PC-3 (cell line): ENCODE measurements around the gene ABCB8. TPM values are rescaled to one million over a fixed set of nuclear protein-coding genes. Genes with fewer than 3 reads are reported as not detected.

Experiments used
- ATAC-seq: fragments of 200-7000 bp; cut with Tn5 transposase; 2 replicates; pipeline ENCODE4 v1.9.1; 2020; ENCODE audit warnings: mild to moderate bottlenecking, moderate library complexity
- Bru-seq: library from RNA; stranded (reverse); fragments of 400-500 nt; gene quantifications from one replicate; lab custom pipeline; 2021; lab: Mats Ljungman, UMichigan
- BruChase-seq, 2 experiments: library from RNA; stranded (reverse); fragments of 400-500 nt; gene quantifications; one replicate each; lab custom pipeline; 2021; lab: Mats Ljungman, UMichigan
- BruUV-seq: library from RNA; stranded (reverse); fragments of 400-500 nt; replicated peaks from 2 replicates; lab custom pipeline; 2021; lab: Mats Ljungman, UMichigan
- CTCF ChIA-PET: fragments of 300-600 bp; sonication (Branson Sonifier 250); formaldehyde crosslinking; loops from one replicate; lab custom pipeline; 2022; ENCODE audit warnings: antibody characterized with exemption; lab: Charles Lee
- POLR2A ChIA-PET: fragments of 300-600 bp; sonication (Branson Sonifier 250); formaldehyde crosslinking; loops from one replicate; lab custom pipeline; 2022; ENCODE audit warnings: antibody characterized with exemption; ENCODE audit not compliant: unreplicated experiment; lab: Charles Lee
- DNase-seq: peaks from one replicate; pipeline ENCODE4 v3.0.0-alpha.2; 2015
- H2AFZ ChIP-seq: fragments of 300-600 bp; sonication (generic); 2 replicates; pipeline ENCODE4 v1.6.0; 2016; ENCODE audit warnings: antibody characterized with exemption, low read length
- H3F3A ChIP-seq: fragments of 300-600 bp; sonication (generic); one replicate; pipeline ENCODE4 v1.6.0; 2017; ENCODE audit warnings: antibody characterized with exemption, low read length, control low read depth, mild to moderate bottlenecking; ENCODE audit not compliant: unreplicated experiment
- H3K27ac ChIP-seq: fragments of 300-600 bp; sonication (generic); 2 replicates; pipeline ENCODE4 v1.5.1; 2016; ENCODE audit warnings: mild to moderate bottlenecking, low read length
- H3K27me3 ChIP-seq: fragments of 300-600 bp; sonication (generic); 2 replicates; pipeline ENCODE4 v1.6.1; 2016; ENCODE audit warnings: low read length, mixed read lengths
- H3K36me3 ChIP-seq: fragments of 300-600 bp; sonication (generic); 2 replicates; pipeline ENCODE4 v1.6.1; 2016; ENCODE audit warnings: low read depth, mixed run types, low read length, mixed read lengths
- H3K4me1 ChIP-seq: fragments of 300-600 bp; sonication (generic); 2 replicates; pipeline ENCODE4 v1.5.1; 2016; ENCODE audit warnings: low read length; ENCODE audit not compliant: insufficient read depth
- H3K4me2 ChIP-seq: fragments of 300-600 bp; sonication (generic); 2 replicates; pipeline ENCODE4 v1.6.0; 2016; ENCODE audit warnings: low read length
- H3K4me3 ChIP-seq: fragments of 300-600 bp; sonication (generic); 2 replicates; pipeline ENCODE4 v1.5.1; 2016; ENCODE audit warnings: mild to moderate bottlenecking, low read length, mixed read lengths
- H3K79me2 ChIP-seq: fragments of 300-600 bp; sonication (generic); 2 replicates; pipeline ENCODE4 v1.6.1; 2017; ENCODE audit warnings: low read length, mixed read lengths
- H3K9ac ChIP-seq: fragments of 300-600 bp; sonication (generic); 2 replicates; pipeline ENCODE4 v1.6.0; 2016; ENCODE audit warnings: mild to moderate bottlenecking, low read length
- H3K9me2 ChIP-seq: fragments of 300-600 bp; sonication (generic); replicated peaks from 2 replicates; pipeline ENCODE4 v1.6.1; 2016; ENCODE audit warnings: mixed run types, low read length, mixed read lengths
- H3K9me3 ChIP-seq: fragments of 300-600 bp; sonication (generic); 2 replicates; pipeline ENCODE4 v1.6.1; 2016; ENCODE audit warnings: low read length, mixed read lengths
- H4K20me1 ChIP-seq: fragments of 300-600 bp; sonication (generic); 2 replicates; pipeline ENCODE4 v1.6.1; 2016; ENCODE audit warnings: low read length, mixed read lengths
- CTCF ChIP-seq: fragments of 300-600 bp; sonication (generic); conservative IDR thresholded peaks from 2 replicates; pipeline ENCODE4 v1.5.1; 2017; ENCODE audit warnings: antibody characterized with exemption, low read depth, mild to moderate bottlenecking, low read length
- EZH2 ChIP-seq: fragments of 300-600 bp; sonication (generic); IDR thresholded peaks from one replicate; pipeline ENCODE4 v1.6.1; 2017; ENCODE audit warnings: antibody characterized with exemption, mild to moderate bottlenecking, low read length; ENCODE audit not compliant: unreplicated experiment
- EZH2phosphoT487 ChIP-seq: fragments of 300-600 bp; sonication (generic); IDR thresholded peaks from 2 replicates; pipeline ENCODE4 v1.6.1; 2018; ENCODE audit warnings: mild to moderate bottlenecking, antibody characterized with exemption, low read length, borderline replicate concordance
- intact Hi-C: fragments of 100-400 bp; cut with micrococcal nuclease; formaldehyde crosslinking; loops from 2 replicates; pipeline ENCODE4 v1.9.0; 2023
- long read RNA-seq: library from polyadenylated mRNA; unstranded; transcript quantifications from one replicate; pipeline ENCODE4 v2.0.0, GENCODE V29; 2021; ENCODE audit not compliant: unreplicated experiment
- total RNA-seq: library from RNA; depleted of rRNA; stranded (reverse); fragments of >200 nt; gene quantifications from 2 replicates; pipeline ENCODE4 v1.2.3, GENCODE V29; 2014; rRNA removed

Gene ABCB8
- total RNA-seq (58.4 and 95.7 TPM in 2 replicates), Bru-seq, nascent RNA (percentile 75 among the genes with signal in this experiment), BruChase-seq, experiment 1, labeled RNA remaining after a 6-hour chase (percentile 80 among the genes with signal in this experiment), BruChase-seq, experiment 2, labeled RNA remaining after a 2-hour chase (percentile 73 among the genes with signal in this experiment)
- long read RNA-seq, full-length matches to known transcripts: 34 of 132 reads
- long read RNA-seq, partial matches to known transcripts: 67 of 132 reads
- long read RNA-seq, other reads (novel, unspliced or antisense): 31 of 132 reads

- BruUV-seq: TSS peak; percentile 89
- DNase-seq (peak; percentile 99), ATAC-seq (peak; percentile 87)
- H3K9ac ChIP-seq: peak within 1 kb of the TSS; percentile 86
- H3K4me3 ChIP-seq: peak within 1 kb of the TSS; percentile 75
- H3K4me1 ChIP-seq: peaks cover 44% of the 10 kb centered on the region
- H2AFZ ChIP-seq: peak within 1 kb of the TSS; percentile 72
- intact Hi-C loops: loop anchor here (1.0 kb wide), 3 partner anchors 30 to 83 kb away; partner anchors contain the start of gene FASTK
- no peaks in the 10 kb centered on the region for H4K20me1 ChIP-seq
- peaks cover 24% of the 10 kb centered on the region for H3K79me2 ChIP-seq
- no peaks in the 10 kb centered on the region for H3K9me3 ChIP-seq
- CTCF ChIA-PET: interaction anchor here (0.6 to 1.5 kb wide), 4 partner anchors 17 to 83 kb away, joined by 3 to 12 read pairs (median 4); no protein-coding TSS in a partner anchor
- peak within 1 kb of the TSS; percentile 81 for H3K27ac ChIP-seq
- TF ChIP-seq CTCF (peak; percentile 60), EZH2 (no peak)
- no peaks in the 10 kb centered on the region for H3F3A ChIP-seq
- H3K27me3 ChIP-seq: no peaks in the 10 kb centered on the region
- POLR2A ChIA-PET: interaction anchor here (0.6 to 1.0 kb wide), 6 partner anchors 10 to 130 kb away, joined by 3 to 5 read pairs (median 3); no protein-coding TSS in a partner anchor
- H3K4me2 ChIP-seq: peak within 1 kb of the TSS; percentile 88
- H3K36me3 ChIP-seq: no peaks in the 10 kb centered on the region
- H3K9me2 ChIP-seq: no peaks in the 10 kb centered on the region
Measured at GRCh38 chr7:151028131-151028947, at the start of gene ABCB8. ABCB8 (plus strand) TSS chr7:151028450; CDS start chr7:151028516, 66 bp downstream.

GRCh38 chr7:150979713-150980390 is 48.4 kb upstream of the ABCB8 start:
- Histone ChIP-seq H3K9me3 (no peaks in the 10 kb centered on the region), H3K79me2 (no peaks in the 10 kb centered on the region), H3K4me1 (no peaks in the 10 kb centered on the region; the same call in 1 of the 2 replicates), H3F3A (no peaks in the 10 kb centered on the region), H3K4me2 (no peak overlapping the region), H4K20me1 (no peaks in the 10 kb centered on the region), H3K27me3 (peaks cover 33% of the 10 kb centered on the region), H3K27ac (no peak overlapping the region), H3K9me2 (no peaks in the 10 kb centered on the region), H3K36me3 (no peaks in the 10 kb centered on the region), H3K9ac (no peak overlapping the region), H2AFZ (no peak overlapping the region), H3K4me3 (no peak overlapping the region)
- intact Hi-C loops: loop anchor here (10.0 kb wide), 1 partner anchor 135 kb away; no protein-coding TSS in a partner anchor
- no TSS peak for BruUV-seq
- DNase-seq: no peak
- POLR2A ChIA-PET: no interaction called here
- peak; percentile 39 for ATAC-seq
- CTCF ChIA-PET: no interaction called here
- TF ChIP-seq EZH2 (no peak), EZH2phosphoT487 (no peak), CTCF (no peak)
